Measurements from ENCODE around the gene GAREM1. TPM values are rescaled to one million over a fixed set of nuclear protein-coding genes. Genes with fewer than 3 reads are reported as not detected.

The GAREM1 gene
- total RNA-seq, 1 donor from 2014 or later: 11.5 TPM

- Histone ChIP-seq H3K27me3 (no peaks in the 10 kb centered on the region), H3K36me3 (no peaks in the 10 kb centered on the region), H3K9me3 (no peaks in the 10 kb centered on the region), H3K4me1 (no peaks in the 10 kb centered on the region), H3K27ac (no peak overlapping the region), H3K4me3 (no peak overlapping the region)
- intact Hi-C loops (cut with DNase I): no loop called here
- ATAC-seq: no peak
- no peak for DNase-seq
- no peak for TF ChIP-seq CTCF (IDR thresholded peaks at IDR 0.05)
Observed at GRCh38 chr18:32326450-32327308, 144.0 kb downstream of the GAREM1 start.

- intact Hi-C loops (cut with DNase I): no loop called here
Observed at GRCh38 chr18:32324181-32324580, 146.5 kb downstream of the GAREM1 start.

GRCh38 chr18:32321826-32322225 lies 148.9 kb downstream of the GAREM1 start:
- intact Hi-C loops (cut with DNase I): no loop called here
- Histone ChIP-seq H3K4me1 (no peaks in the 10 kb centered on the region), H3K27ac (no peak overlapping the region), H3K4me3 (no peak overlapping the region), H3K27me3 (no peaks in the 10 kb centered on the region), H3K36me3 (no peaks in the 10 kb centered on the region), H3K9me3 (no peaks in the 10 kb centered on the region)
- no peak for TF ChIP-seq CTCF (IDR thresholded peaks at IDR 0.05)
- no peak for ATAC-seq
- no peak for DNase-seq

More at GRCh38 chr18:32324181-32324580, 146.5 kb downstream of the GAREM1 start:
- Histone ChIP-seq H3K27me3 (no peaks in the 10 kb centered on the region), H3K4me1 (no peaks in the 10 kb centered on the region), H3K27ac (no peak overlapping the region), H3K4me3 (no peak overlapping the region), H3K36me3 (no peaks in the 10 kb centered on the region), H3K9me3 (no peaks in the 10 kb centered on the region)
- no peak for TF ChIP-seq CTCF (IDR thresholded peaks at IDR 0.05)
- peak; percentile 31 for ATAC-seq
- DNase-seq: no peak

GRCh38 chr18:32319084-32319483 lies 151.6 kb downstream of the GAREM1 start:
- no peaks in the 10 kb centered on the region for H3K4me1 ChIP-seq
- ATAC-seq: no peak
- H3K9me3 ChIP-seq: no peaks in the 10 kb centered on the region
- H3K27ac ChIP-seq: no peak overlapping the region
- H3K36me3 ChIP-seq: no peaks in the 10 kb centered on the region
- no peak overlapping the region for H3K4me3 ChIP-seq
- H3K27me3 ChIP-seq: no peaks in the 10 kb centered on the region
- DNase-seq: no peak
- no peak for TF ChIP-seq CTCF (IDR thresholded peaks at IDR 0.05)
- intact Hi-C loops (cut with DNase I): no loop called here

- DNase-seq (no peak), ATAC-seq (no peak)
- no peak for TF ChIP-seq CTCF (IDR thresholded peaks at IDR 0.05)
- H3K4me3 ChIP-seq: no peak overlapping the region
- H3K27me3 ChIP-seq: no peaks in the 10 kb centered on the region
- no peak overlapping the region for H3K27ac ChIP-seq
- H3K36me3 ChIP-seq: no peaks in the 10 kb centered on the region
- intact Hi-C loops (cut with DNase I): no loop called here
- H3K9me3 ChIP-seq: no peaks in the 10 kb centered on the region
- no peaks in the 10 kb centered on the region for H3K4me1 ChIP-seq
Observed at GRCh38 chr18:32318581-32318980, 152.1 kb downstream of the GAREM1 start.

Measured in upper lobe of right lung (tissue), 1 donor.